Hair follicular keratinocyte (primary cell): ENCODE measurements around the gene WASHC4. TPM values are rescaled to one million over a fixed set of nuclear protein-coding genes. Genes with fewer than 3 reads are reported as not detected.

ENCODE experiments used
- total RNA-seq: library from RNA; depleted of rRNA; stranded (reverse); fragments of >200 nt; gene quantifications from 2 replicates; pipeline ENCODE4 v1.2.3, GENCODE V29; 2015

WASHC4 gene
- total RNA-seq = 19.0 and 25.5 TPM in 2 replicates

GRCh38 chr12:105107494-105108371, at the start of gene WASHC4:
Gene WASHC4, plus strand, starts transcription at chr12:105107731. Its CDS starts 70 bp downstream, at chr12:105107801.

GRCh38 chr12:105084251-105085250, 23.0 kb upstream of the WASHC4 start, which contains the start of gene ALDH1L2:
Gene ALDH1L2, minus strand, starts transcription at chr12:105084458. Its CDS starts 22 bp downstream, at chr12:105084436.

Other genes starting within 250 kb of the WASHC4 start
- 1.7 and 2.2 TPM in 2 replicates for gene SLC41A2, start 149.4 kb upstream of the WASHC4 start, total RNA-seq
- gene NOPCHAP1, start 121.4 kb upstream of the WASHC4 start, total RNA-seq = 12.3 and 14.5 TPM in 2 replicates
- 8.0 and 22.4 TPM in 2 replicates for gene ALDH1L2, start 23.3 kb upstream of the WASHC4 start, total RNA-seq
- 22.6 and 45.5 TPM in 2 replicates for gene APPL2, start 128.4 kb downstream of the WASHC4 start, total RNA-seq
- gene C12orf75, start 223.0 kb downstream of the WASHC4 start, total RNA-seq = 121 and 164 TPM in 2 replicates